HG03039 (cell line): ENCODE results near the gene SLC2A14.

Source experiments
- ATAC-seq: cut with Tn5 transposase; IDR thresholded peaks from one replicate; pipeline ENCODE4 v1.9.1; 2021; ENCODE audit warnings: mild to moderate bottlenecking, moderate library complexity; ENCODE audit not compliant: unreplicated experiment

The SLC2A14 gene

GRCh38 chr12:7781274-7781673 is 91.4 kb downstream of the SLC2A14 start:
- ATAC-seq: no peak

DNA sequence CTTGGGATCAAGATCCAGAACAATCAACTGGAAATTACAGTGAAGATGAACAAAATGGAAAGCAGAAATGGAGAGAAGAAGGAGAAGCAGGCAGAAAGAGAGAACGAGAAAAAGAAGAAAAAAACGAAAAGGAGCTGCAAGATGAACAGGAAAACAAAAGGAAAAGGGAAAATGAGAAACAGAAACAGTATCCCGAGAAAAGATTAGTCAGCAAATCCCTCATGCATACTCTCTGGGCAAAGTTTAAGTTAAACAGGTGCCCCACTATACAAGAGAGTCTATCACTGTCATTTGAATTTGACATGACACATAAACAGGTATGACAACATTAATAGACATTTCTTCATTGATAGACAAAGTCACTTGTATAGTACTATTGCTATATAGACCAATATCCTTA is 102.7 kb downstream of the SLC2A14 start:
- ATAC-seq: no peak
